ENCODE results near the gene RLN2. TPM values are rescaled to one million over a fixed set of nuclear protein-coding genes. Genes with fewer than 3 reads are reported as not detected.
"Not testable (repeated sequence)": the region's sequence is repeated elsewhere in the genome, so short reads cannot be mapped to it uniquely, and the experiment has no call there.

The RLN2 gene
- total RNA-seq, 4 donors from 2014 or later: not detected

GRCh38 chr9:5326893-5327548, 22.5 kb upstream of the RLN2 start:
- Histone ChIP-seq H3K4me1 (no peaks in the 10 kb centered on the region), H3K36me3 (no peaks in the 10 kb centered on the region), H3K27me3 (no peaks in the 10 kb centered on the region), H3K27ac (no peak overlapping the region), H3K4me3 (no peak overlapping the region), H3K9me3 (no peaks in the 10 kb centered on the region)
- TF ChIP-seq POLR2AphosphoS5 (IDR thresholded peaks at IDR 0.05): no peak
- TF ChIP-seq EP300 (IDR thresholded peaks at IDR 0.05): no peak
- no peak for TF ChIP-seq POLR2A (IDR thresholded peaks at IDR 0.05)
- no peak for TF ChIP-seq CTCF (IDR thresholded peaks at IDR 0.05)
- WGBS: 76% methylated on average over 5 of the region's 10 CpGs
- DNase-seq (ENCODE audit: low spot score in 2 of 2): no peak

GRCh38 chr9:5326187-5326586, 21.7 kb upstream of the RLN2 start:
- no peak for TF ChIP-seq EP300 (IDR thresholded peaks at IDR 0.05)
- TF ChIP-seq CTCF (IDR thresholded peaks at IDR 0.05): no peak
- no peak for DNase-seq (ENCODE audit: low spot score in 2 of 2)
- H3K27ac ChIP-seq: no peak overlapping the region
- H3K4me1 ChIP-seq: no peaks in the 10 kb centered on the region
- H3K4me3 ChIP-seq: no peak overlapping the region
- no peaks in the 10 kb centered on the region for H3K9me3 ChIP-seq
- H3K27me3 ChIP-seq: no peaks in the 10 kb centered on the region
- no peaks in the 10 kb centered on the region for H3K36me3 ChIP-seq

- DNase-seq (ENCODE audit: low spot score in 2 of 2); H3K4me1 ChIP-seq; H3K4me3 ChIP-seq; H3K27ac ChIP-seq; H3K36me3 ChIP-seq; H3K27me3 ChIP-seq; H3K9me3 ChIP-seq: not testable (repeated sequence)
- 87% methylated on average over 1 of the region's 1 CpG for WGBS
Measured at GRCh38 chr9:5321601-5322000, 17.1 kb upstream of the RLN2 start.

- Histone ChIP-seq H3K27me3 (no peaks in the 10 kb centered on the region), H3K36me3 (no peaks in the 10 kb centered on the region), H3K27ac (no peak overlapping the region), H3K9me3 (no peaks in the 10 kb centered on the region), H3K4me1 (no peaks in the 10 kb centered on the region), H3K4me3 (no peak overlapping the region)
- DNase-seq (ENCODE audit: low spot score in 2 of 2): no peak
- 32% methylated on average over 1 of the region's 1 CpG for WGBS
- no peak for TF ChIP-seq POLR2A (IDR thresholded peaks at IDR 0.05)
- no peak for TF ChIP-seq POLR2AphosphoS5 (IDR thresholded peaks at IDR 0.05)
Measured at GRCh38 chr9:5321058-5321457, 16.5 kb upstream of the RLN2 start.

- not testable (repeated sequence) for H3K36me3 ChIP-seq; H3K27me3 ChIP-seq; DNase-seq (ENCODE audit: low spot score in 2 of 2); H3K4me3 ChIP-seq; H3K4me1 ChIP-seq; H3K27ac ChIP-seq
- H3K9me3 ChIP-seq: peaks cover 13% of the 10 kb centered on the region
- WGBS: 97% methylated on average over 1 of the region's 1 CpG
Measured at GRCh38 chr9:5316406-5316805, 11.9 kb upstream of the RLN2 start.

- Histone ChIP-seq H3K27ac (no peak overlapping the region), H3K4me3 (no peak overlapping the region), H3K9me3 (peaks cover 13% of the 10 kb centered on the region), H3K4me1 (no peaks in the 10 kb centered on the region), H3K36me3 (no peaks in the 10 kb centered on the region), H3K27me3 (no peaks in the 10 kb centered on the region)
- DNase-seq (ENCODE audit: low spot score in 2 of 2): no peak
- TF ChIP-seq POLR2A (IDR thresholded peaks at IDR 0.05) (no peak), CTCF (IDR thresholded peaks at IDR 0.05) (no peak), EP300 (IDR thresholded peaks at IDR 0.05) (no peak), POLR2AphosphoS5 (IDR thresholded peaks at IDR 0.05) (no peak)
- WGBS: 66% methylated on average over 4 of the region's 4 CpGs
Measured at GRCh38 chr9:5315187-5315923, 10.8 kb upstream of the RLN2 start.

GRCh38 chr9:5310851-5311250, 6.3 kb upstream of the RLN2 start:
- Histone ChIP-seq H3K36me3 (no peaks in the 10 kb centered on the region), H3K4me1 (no peaks in the 10 kb centered on the region), H3K4me3 (no peak overlapping the region), H3K9me3 (peaks cover 13% of the 10 kb centered on the region), H3K27me3 (peaks cover 3% of the 10 kb centered on the region), H3K27ac (no peak overlapping the region)
- DNase-seq (ENCODE audit: low spot score in 2 of 2): no peak
- TF ChIP-seq CTCF (IDR thresholded peaks at IDR 0.05) (no peak), POLR2AphosphoS5 (IDR thresholded peaks at IDR 0.05) (no peak), EP300 (IDR thresholded peaks at IDR 0.05) (no peak), POLR2A (IDR thresholded peaks at IDR 0.05) (no peak)

Measured in suprapubic skin (tissue), 4 donors.